CD4-positive, alpha-beta T cell (primary cell): Measurements from ENCODE around the gene WWOX. TPM values are rescaled to one million over a fixed set of nuclear protein-coding genes. Genes with fewer than 3 reads are reported as not detected.

ENCODE experiments used
- ATAC-seq: fragments of 200-7000 bp; cut with Tn5 transposase; one replicate; pipeline ENCODE4 v1.10.0; 2022; ENCODE audit warnings: mild to moderate bottlenecking; ENCODE audit not compliant: poor library complexity
- CTCF ChIA-PET: fragments of 350-600 bp; sonication (Branson Sonifier 250); formaldehyde crosslinking; loops from one replicate; lab custom pipeline; 2021; ENCODE audit warnings: antibody characterized with exemption, inconsistent platforms; lab: Charles Lee
- POLR2A ChIA-PET: fragments of 350-600 bp; sonication (Branson Sonifier 250); formaldehyde crosslinking; loops from one replicate; lab custom pipeline; 2021; ENCODE audit warnings: antibody characterized with exemption, inconsistent platforms; lab: Charles Lee
- DNase-seq, 14 experiments: peaks; one replicate each; pipeline ENCODE4 v3.0.0-alpha.2; 2013 to 2020; ENCODE audit warnings: mixed read lengths in 2 of 14
- H3K27ac ChIP-seq, 2 donors: one replicate each; pipeline versions ENCODE4 v1.5.1 to v1.7.0; 2013; ENCODE audit warnings: low read length in 2 of 2, low read depth in 1 of 2, mild to moderate bottlenecking in 1 of 2
- H3K27me3 ChIP-seq, 2 experiments: 1 replicate in 1 of 2; 2 replicates in 1 of 2; pipeline versions ENCODE4 v1.6.1 to v1.7.0; 2013; ENCODE audit warnings: low read length in 2 of 2, control low read depth in 1 of 2, mild to moderate bottlenecking in 1 of 2, moderate library complexity in 1 of 2; ENCODE audit not compliant: insufficient read depth in 2 of 2, control insufficient read depth in 1 of 2
- H3K36me3 ChIP-seq: one replicate; pipeline ENCODE4 v1.6.1; 2013; ENCODE audit warnings: low read length, control low read depth; ENCODE audit not compliant: insufficient read depth
- H3K4me1 ChIP-seq: one replicate; pipeline ENCODE4 v1.6.1; 2013; ENCODE audit warnings: low read length, control low read depth; ENCODE audit not compliant: insufficient read depth
- H3K4me3 ChIP-seq: one replicate; pipeline ENCODE4 v1.5.1; 2013; ENCODE audit warnings: mild to moderate bottlenecking, low read length, moderate library complexity
- H3K9me3 ChIP-seq, 2 experiments: 1 replicate in 1 of 2; 2 replicates in 1 of 2; pipeline versions ENCODE4 v1.6.1 to v1.7.0; 2013; ENCODE audit warnings: low read length in 2 of 2, mild to moderate bottlenecking in 2 of 2, control low read depth in 1 of 2, moderate library complexity in 1 of 2; ENCODE audit not compliant: control insufficient read depth in 1 of 2, insufficient read depth in 1 of 2
- H3K27ac Mint-ChIP-seq: one replicate; pipeline ENCODE4 v1.8.0; 2020; ENCODE audit warnings: mixed read lengths
- H3K27me3 Mint-ChIP-seq: one replicate; pipeline ENCODE4 v1.8.0; 2021; ENCODE audit warnings: mixed read lengths
- H3K36me3 Mint-ChIP-seq: one replicate; pipeline ENCODE4 v1.8.0; 2021; ENCODE audit warnings: low read depth, mixed read lengths
- H3K4me1 Mint-ChIP-seq: one replicate; pipeline ENCODE4 v1.8.0; 2021; ENCODE audit warnings: low read depth, mixed read lengths
- H3K4me3 Mint-ChIP-seq: one replicate; pipeline ENCODE4 v1.8.0; 2020; ENCODE audit warnings: mild to moderate bottlenecking, mixed read lengths
- H3K9me3 Mint-ChIP-seq: one replicate; pipeline ENCODE4 v1.8.0; 2020; ENCODE audit warnings: mixed read lengths
- intact Hi-C, 2 experiments: fragments of 100-400 bp; cut with DNase I in 1 of 2; cut with micrococcal nuclease in 1 of 2; formaldehyde crosslinking; loops; one replicate each; pipeline versions ENCODE4 v1.15.1 to v1.9.0; 2023 to 2025; cut with DNase I, micrococcal nuclease
- total RNA-seq, 174 experiments: library from RNA in 2 of 174; stranded (reverse) in 2 of 174; gene quantifications; one replicate each; pipeline ENCODE4 v1.2.3 and lab custom pipeline; 2021 to 2026
- TF ChIP-seq, protein P1 (sequence below): fragments of 200-600 bp; IDR thresholded peaks from one replicate; pipeline ENCODE4 v1.8.0; 2022; ENCODE audit warnings: antibody characterized with exemption, mild to moderate bottlenecking

WWOX gene
- total RNA-seq, 2 experiments from 2014 or later, result 19.3 to 21.7 TPM

DNA sequence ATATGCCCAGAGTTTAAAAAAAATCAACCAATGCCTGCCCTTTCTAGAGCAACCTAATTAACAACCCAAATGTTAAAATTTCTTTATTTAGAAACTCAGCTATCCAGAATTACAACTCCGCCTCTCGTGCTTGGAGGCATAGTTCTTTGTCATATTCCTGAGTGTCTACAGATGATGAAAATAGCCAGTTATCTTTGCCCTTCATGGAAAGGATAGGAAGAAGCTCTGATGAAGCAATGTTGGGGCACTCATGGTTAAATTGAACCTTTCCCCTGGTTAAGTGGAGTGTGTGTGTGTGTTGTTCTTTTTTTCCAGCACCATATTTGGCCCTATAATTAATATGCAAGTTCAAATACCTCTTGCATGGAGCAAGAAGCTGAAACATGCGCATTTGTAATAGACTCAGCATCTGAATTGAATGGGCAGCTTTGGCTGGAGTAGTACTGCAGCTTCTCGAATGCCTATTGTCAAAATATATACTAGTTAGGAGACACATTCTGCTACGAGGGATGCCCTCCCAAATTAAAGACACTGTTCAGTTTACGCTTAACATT is 506.2 kb downstream of the WWOX start:
- no peak for ATAC-seq
- ChIA-PET POLR2A (no interaction called here), CTCF (no interaction called here)
- intact Hi-C loops, result no loop called here
- Histone ChIP-seq H3K27ac (no peak overlapping the region), H3K36me3 (no peaks in the 10 kb centered on the region), H3K4me3 (no peak overlapping the region), H3K4me1 (no peaks in the 10 kb centered on the region), H3K9me3 (no peaks in the 10 kb centered on the region), H3K27me3 (no peaks in the 10 kb centered on the region)
- Mint-ChIP-seq H3K9me3 (no peaks in the 10 kb centered on the region), H3K36me3 (no peaks in the 10 kb centered on the region), H3K4me1 (peaks cover 15% of the 10 kb centered on the region), H3K27me3 (no peaks in the 10 kb centered on the region), H3K4me3 (no peak overlapping the region), H3K27ac (no peak overlapping the region)
- DNase-seq, result no peak
- TF ChIP-seq, protein P1, sequence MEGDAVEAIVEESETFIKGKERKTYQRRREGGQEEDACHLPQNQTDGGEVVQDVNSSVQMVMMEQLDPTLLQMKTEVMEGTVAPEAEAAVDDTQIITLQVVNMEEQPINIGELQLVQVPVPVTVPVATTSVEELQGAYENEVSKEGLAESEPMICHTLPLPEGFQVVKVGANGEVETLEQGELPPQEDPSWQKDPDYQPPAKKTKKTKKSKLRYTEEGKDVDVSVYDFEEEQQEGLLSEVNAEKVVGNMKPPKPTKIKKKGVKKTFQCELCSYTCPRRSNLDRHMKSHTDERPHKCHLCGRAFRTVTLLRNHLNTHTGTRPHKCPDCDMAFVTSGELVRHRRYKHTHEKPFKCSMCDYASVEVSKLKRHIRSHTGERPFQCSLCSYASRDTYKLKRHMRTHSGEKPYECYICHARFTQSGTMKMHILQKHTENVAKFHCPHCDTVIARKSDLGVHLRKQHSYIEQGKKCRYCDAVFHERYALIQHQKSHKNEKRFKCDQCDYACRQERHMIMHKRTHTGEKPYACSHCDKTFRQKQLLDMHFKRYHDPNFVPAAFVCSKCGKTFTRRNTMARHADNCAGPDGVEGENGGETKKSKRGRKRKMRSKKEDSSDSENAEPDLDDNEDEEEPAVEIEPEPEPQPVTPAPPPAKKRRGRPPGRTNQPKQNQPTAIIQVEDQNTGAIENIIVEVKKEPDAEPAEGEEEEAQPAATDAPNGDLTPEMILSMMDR, result no peak

DNA sequence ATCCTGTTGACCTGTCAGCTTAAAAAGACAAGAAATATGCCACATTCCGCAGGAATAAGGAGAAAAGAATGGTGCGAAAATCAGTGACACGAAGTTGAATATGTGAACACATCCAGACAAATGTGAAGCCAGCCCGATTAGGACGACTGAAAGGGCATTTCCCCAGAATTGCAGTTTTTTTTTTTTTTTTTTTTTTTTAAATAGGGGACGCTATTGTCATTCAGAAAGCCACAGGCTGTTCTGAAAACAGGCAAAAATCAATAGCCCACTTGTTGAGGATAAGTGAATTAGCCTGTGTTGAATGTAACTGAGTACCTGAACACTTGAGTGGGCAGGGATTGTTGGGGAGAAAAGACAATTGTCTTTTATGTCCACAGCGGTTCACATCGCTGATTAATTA is 507.1 kb downstream of the WWOX start:
- H3K4me3 ChIP-seq, result no peak overlapping the region
- DNase-seq (no peak), ATAC-seq (no peak)
- no peaks in the 10 kb centered on the region for H3K27me3 Mint-ChIP-seq
- no peak overlapping the region for H3K27ac ChIP-seq
- H3K9me3 Mint-ChIP-seq, result no peaks in the 10 kb centered on the region
- H3K9me3 ChIP-seq, result no peaks in the 10 kb centered on the region
- ChIA-PET POLR2A (no interaction called here), CTCF (no interaction called here)
- no peak overlapping the region for H3K4me3 Mint-ChIP-seq
- TF ChIP-seq, protein P1, result no peak
- intact Hi-C loops, result no loop called here
- H3K27ac Mint-ChIP-seq, result no peak overlapping the region
- peaks cover 15% of the 10 kb centered on the region for H3K4me1 Mint-ChIP-seq
- H3K36me3 ChIP-seq, result no peaks in the 10 kb centered on the region
- no peaks in the 10 kb centered on the region for H3K36me3 Mint-ChIP-seq
- no peaks in the 10 kb centered on the region for H3K4me1 ChIP-seq
- H3K27me3 ChIP-seq, result no peaks in the 10 kb centered on the region

DNA sequence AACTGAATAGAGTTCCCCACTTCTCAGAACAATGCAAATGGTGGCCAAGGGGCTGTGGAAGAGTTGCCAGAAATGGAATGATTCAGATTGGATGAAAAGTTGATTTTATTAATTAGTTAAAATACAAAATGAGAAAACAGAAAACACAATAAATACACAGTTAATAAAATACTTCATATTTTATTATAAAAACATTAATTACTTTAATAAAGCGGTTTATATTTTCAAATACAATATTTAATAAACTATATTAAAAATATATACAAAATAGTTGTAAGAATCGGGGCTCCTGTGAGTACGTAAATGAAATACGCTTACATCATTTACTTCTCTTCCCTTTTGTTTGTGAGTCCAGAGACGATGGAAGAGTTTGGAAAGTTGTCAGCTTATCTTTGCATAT is 507.6 kb downstream of the WWOX start:
- no peaks in the 10 kb centered on the region for H3K9me3 ChIP-seq
- Mint-ChIP-seq H3K4me3 (no peak overlapping the region), H3K9me3 (no peaks in the 10 kb centered on the region), H3K27me3 (no peaks in the 10 kb centered on the region), H3K4me1 (peaks cover 15% of the 10 kb centered on the region), H3K27ac (no peak overlapping the region), H3K36me3 (no peaks in the 10 kb centered on the region)
- H3K27me3 ChIP-seq, result no peaks in the 10 kb centered on the region
- ChIA-PET POLR2A (no interaction called here), CTCF (no interaction called here)
- no peaks in the 10 kb centered on the region for H3K36me3 ChIP-seq
- H3K27ac ChIP-seq, result no peak overlapping the region
- no peaks in the 10 kb centered on the region for H3K4me1 ChIP-seq
- DNase-seq (no peak), ATAC-seq (no peak)
- H3K4me3 ChIP-seq, result no peak overlapping the region
- intact Hi-C loops, result no loop called here
- TF ChIP-seq, protein P1, result no peak
